Chondrocyte (in vitro differentiated cells): Measurements from ENCODE around the gene VEGFB. TPM values are rescaled to one million over a fixed set of nuclear protein-coding genes. Genes with fewer than 3 reads are reported as not detected.

Source experiments
- DNase-seq: peaks from one replicate; pipeline ENCODE4 v3.0.0; 2021; ENCODE audit warnings: mixed read lengths, low spot score
- H3K27ac Mint-ChIP-seq: one replicate; pipeline ENCODE4 v1.8.0; 2021; ENCODE audit warnings: mild to moderate bottlenecking, moderate library complexity, mixed read lengths; ENCODE audit not compliant: unreplicated experiment
- H3K27me3 Mint-ChIP-seq: 2 replicates; pipeline ENCODE4 v1.8.0; 2021; ENCODE audit warnings: low read depth, mixed read lengths
- H3K36me3 Mint-ChIP-seq: 2 replicates; pipeline ENCODE4 v1.8.0; 2021; ENCODE audit warnings: low read depth, mixed read lengths
- H3K4me1 Mint-ChIP-seq: 2 replicates; pipeline ENCODE4 v1.8.0; 2021; ENCODE audit warnings: low read depth, mild to moderate bottlenecking, mixed read lengths
- H3K4me3 Mint-ChIP-seq: one replicate; pipeline ENCODE4 v1.8.0; 2021; ENCODE audit warnings: mild to moderate bottlenecking, moderate library complexity, mixed read lengths; ENCODE audit not compliant: unreplicated experiment
- H3K9me3 Mint-ChIP-seq: 2 replicates; pipeline ENCODE4 v1.8.0; 2021; ENCODE audit warnings: low read depth, mixed read lengths
- total RNA-seq: library from RNA; stranded (reverse); gene quantifications from 3 replicates; pipeline ENCODE4 v1.2.1, GENCODE V29; 2021
- TF ChIP-seq, protein P1 (sequence below): fragments of 200-600 bp; sonication (generic); IDR thresholded peaks from 2 replicates; pipeline ENCODE4 v1.5.0; 2021; ENCODE audit warnings: antibody characterized with exemption, mild to moderate bottlenecking, moderate library complexity

VEGFB gene
- total RNA-seq, 1 donor from 2014 or later, result 165 TPM

DNA sequence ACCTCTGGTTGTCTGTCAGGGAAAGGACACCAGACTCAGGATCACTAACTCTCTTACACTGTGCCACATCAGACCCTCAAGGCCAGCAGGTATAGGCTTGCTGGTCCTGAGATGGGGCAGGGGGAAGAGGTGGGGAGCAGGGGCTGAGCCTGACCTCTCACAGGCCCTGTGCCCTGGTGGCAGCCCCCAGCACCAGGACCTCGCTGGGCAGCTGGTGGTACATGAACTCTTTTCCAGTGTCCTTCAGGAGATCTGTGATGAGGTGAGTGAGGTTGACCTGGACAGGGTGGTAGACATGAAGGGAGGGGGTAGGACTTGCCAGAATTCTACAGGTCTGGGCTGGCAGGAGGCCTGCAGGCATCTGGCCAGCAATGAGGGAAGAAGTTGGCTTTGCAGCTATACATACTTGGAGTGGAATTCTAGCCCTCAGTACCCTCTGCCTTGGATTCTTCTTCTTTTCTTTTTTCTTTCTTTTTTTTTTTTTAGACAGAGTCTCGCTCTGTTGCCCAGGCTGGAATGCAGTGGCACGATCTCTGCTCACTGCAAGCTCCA, 6.9 kb upstream of the VEGFB start:
- H3K27me3 Mint-ChIP-seq, result no peaks in the 10 kb centered on the region
- TF ChIP-seq, protein P1, sequence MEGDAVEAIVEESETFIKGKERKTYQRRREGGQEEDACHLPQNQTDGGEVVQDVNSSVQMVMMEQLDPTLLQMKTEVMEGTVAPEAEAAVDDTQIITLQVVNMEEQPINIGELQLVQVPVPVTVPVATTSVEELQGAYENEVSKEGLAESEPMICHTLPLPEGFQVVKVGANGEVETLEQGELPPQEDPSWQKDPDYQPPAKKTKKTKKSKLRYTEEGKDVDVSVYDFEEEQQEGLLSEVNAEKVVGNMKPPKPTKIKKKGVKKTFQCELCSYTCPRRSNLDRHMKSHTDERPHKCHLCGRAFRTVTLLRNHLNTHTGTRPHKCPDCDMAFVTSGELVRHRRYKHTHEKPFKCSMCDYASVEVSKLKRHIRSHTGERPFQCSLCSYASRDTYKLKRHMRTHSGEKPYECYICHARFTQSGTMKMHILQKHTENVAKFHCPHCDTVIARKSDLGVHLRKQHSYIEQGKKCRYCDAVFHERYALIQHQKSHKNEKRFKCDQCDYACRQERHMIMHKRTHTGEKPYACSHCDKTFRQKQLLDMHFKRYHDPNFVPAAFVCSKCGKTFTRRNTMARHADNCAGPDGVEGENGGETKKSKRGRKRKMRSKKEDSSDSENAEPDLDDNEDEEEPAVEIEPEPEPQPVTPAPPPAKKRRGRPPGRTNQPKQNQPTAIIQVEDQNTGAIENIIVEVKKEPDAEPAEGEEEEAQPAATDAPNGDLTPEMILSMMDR, result no peak
- H3K9me3 Mint-ChIP-seq, result no peaks in the 10 kb centered on the region
- peaks cover 56% of the 10 kb centered on the region for H3K4me1 Mint-ChIP-seq
- H3K27ac Mint-ChIP-seq, result peak overlapping the region; percentile 87
- no peak for DNase-seq
- H3K4me3 Mint-ChIP-seq, result peak overlapping the region; percentile 81
- no peaks in the 10 kb centered on the region for H3K36me3 Mint-ChIP-seq

DNA sequence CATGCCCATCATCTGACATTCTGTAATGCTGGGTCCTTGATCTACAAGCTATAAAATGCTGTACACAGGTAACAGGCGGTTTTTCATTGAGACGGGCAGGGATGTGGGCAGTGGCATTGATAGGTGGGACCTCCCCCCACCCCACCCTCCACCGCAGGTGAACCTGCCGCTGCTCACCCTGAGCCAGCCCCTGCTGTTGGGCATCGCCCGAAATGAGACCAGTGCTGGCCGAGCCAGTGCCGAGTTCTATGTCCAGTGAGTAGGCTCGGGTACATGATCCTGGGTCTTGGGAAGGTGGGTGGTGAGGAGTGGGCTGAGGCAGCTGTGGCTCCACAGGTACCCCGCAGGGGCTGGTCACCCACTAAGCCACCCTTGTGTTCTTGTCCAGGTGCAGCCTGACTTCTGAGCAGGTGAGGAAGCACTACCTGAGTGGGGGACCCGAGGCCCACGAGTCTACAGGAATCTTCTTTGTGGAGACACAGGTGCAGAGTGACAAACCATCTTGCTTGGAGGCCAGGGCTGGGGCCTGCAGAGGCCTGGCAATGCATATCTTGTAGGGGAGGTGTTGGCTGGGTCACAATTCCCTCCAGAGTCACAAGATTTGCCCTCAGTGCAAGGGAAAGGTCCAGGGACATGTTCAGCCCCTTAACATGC, 5.2 kb upstream of the VEGFB start:
- TF ChIP-seq, protein P1, result no peak
- Mint-ChIP-seq H3K4me1 (peaks cover 64% of the 10 kb centered on the region), H3K9me3 (no peaks in the 10 kb centered on the region), H3K27ac (peak overlapping the region; percentile 77), H3K4me3 (peak overlapping the region; percentile 75), H3K36me3 (no peaks in the 10 kb centered on the region), H3K27me3 (no peaks in the 10 kb centered on the region)
- no peak for DNase-seq

DNA sequence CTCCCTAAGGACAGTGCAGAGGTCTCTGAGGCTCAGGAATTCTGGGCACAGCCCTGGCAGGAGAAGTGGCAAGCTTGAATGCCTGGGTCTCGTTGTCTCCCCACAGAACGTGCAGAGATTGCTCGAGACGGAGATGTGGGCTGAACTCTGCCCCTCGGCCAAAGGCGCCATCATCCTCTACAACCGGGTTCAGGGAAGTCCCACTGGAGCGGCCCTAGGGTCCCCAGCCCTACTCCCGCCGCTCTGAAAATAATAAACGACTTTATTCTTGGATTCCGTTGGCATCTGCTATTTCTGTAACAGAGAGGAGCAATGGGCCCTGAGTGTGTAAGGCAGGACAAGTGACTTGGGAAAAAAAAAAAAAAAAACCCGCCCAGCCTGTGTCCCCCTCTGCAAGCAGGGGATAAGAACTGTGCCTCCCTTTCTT, 4.6 kb upstream of the VEGFB start:
- no peak for DNase-seq
- Mint-ChIP-seq H3K4me3 (peak overlapping the region; percentile 75), H3K36me3 (no peaks in the 10 kb centered on the region), H3K27ac (peak overlapping the region; percentile 77), H3K27me3 (no peaks in the 10 kb centered on the region), H3K4me1 (peaks cover 62% of the 10 kb centered on the region), H3K9me3 (no peaks in the 10 kb centered on the region)
- TF ChIP-seq, protein P1, result no peak

DNA sequence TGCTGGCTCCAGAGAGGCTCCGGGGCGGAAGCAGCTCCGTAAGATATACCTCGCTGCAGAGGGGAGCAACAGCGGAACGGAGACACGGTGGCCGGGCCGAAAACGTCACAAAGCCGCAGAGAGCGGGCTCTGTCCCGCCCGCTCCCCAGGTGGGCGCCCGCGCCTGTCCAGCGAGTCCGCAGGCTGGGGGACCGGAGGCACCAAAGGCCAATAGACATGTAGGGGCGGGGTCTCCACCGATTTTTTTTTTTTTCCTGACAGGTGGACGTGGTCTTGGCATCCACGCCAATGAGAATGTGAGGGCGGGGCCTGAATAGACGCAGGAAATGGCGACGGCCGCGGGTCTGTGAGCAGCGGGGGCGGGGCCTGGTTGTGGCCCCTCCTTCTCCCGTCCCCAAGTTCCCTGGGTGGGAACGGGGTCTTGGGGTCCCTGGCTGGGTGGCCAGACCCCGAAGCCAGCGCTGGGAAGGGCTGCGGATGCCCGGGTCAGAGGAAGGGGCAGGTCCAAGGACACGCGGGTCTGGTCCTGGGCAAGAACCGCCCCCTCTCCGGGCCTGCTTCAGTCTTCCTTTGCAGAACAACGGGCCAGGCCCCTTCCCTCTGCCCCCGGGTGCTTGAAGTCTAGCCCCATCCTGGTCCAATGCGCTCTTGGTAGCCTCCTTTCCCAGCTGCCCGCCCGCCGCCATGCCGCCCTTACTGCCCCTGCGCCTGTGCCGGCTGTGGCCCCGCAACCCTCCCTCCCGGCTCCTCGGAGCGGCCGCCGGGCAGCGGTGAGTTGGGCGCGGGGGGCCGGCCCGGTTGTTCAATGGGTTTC, 4.0 kb upstream of the VEGFB start, which contains the start of gene DNAJC4:
TSS of gene DNAJC4 (plus strand) at position 378 of the 814 bp plus-strand sequence. CDS start at position 685, 307 bp downstream.
- Mint-ChIP-seq H3K36me3 (no peaks in the 10 kb centered on the region), H3K9me3 (no peaks in the 10 kb centered on the region), H3K4me3 (peak within 1 kb of the TSS; percentile 75), H3K27ac (peak within 1 kb of the TSS; percentile 77), H3K4me1 (peaks cover 60% of the 10 kb centered on the region), H3K27me3 (no peaks in the 10 kb centered on the region)
- TF ChIP-seq, protein P1, result no peak
- DNase-seq, result no peak

DNA sequence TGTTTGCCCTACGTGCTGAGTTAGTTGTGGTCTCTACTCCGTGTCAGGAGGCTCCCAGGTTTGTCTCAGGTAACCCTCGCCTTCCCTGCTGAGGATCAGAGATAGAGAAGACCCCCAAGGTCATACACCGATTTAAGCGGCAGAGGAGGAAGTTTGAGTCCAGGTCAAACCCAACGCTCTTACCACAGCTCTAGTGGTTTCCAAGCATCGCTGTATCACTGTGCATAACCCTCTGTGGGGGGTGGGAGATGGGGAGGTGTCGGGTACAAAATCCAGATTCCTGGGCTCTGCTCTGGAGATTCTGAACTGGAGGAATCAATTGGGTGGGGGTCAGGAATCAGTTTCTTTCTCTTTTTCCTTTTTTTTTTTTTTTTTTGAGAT, 3.4 kb upstream of the VEGFB start:
- Mint-ChIP-seq H3K27me3 (no peaks in the 10 kb centered on the region), H3K36me3 (no peaks in the 10 kb centered on the region), H3K9me3 (no peaks in the 10 kb centered on the region), H3K27ac (peak overlapping the region; percentile 73), H3K4me1 (peaks cover 62% of the 10 kb centered on the region), H3K4me3 (peak overlapping the region; percentile 75)
- TF ChIP-seq, protein P1, result no peak
- no peak for DNase-seq
